ENCODE results near the gene TOB1. TPM values are rescaled to one million over a fixed set of nuclear protein-coding genes. Genes with fewer than 3 reads are reported as not detected.

The TOB1 gene
- total and polyA plus RNA-seq, 9 of the 15 experiments (the other 6 are each of a cell fraction or from before 2014, with no cell fraction given): 4.8 to 63.7 (median 13.2) TPM

DNA sequence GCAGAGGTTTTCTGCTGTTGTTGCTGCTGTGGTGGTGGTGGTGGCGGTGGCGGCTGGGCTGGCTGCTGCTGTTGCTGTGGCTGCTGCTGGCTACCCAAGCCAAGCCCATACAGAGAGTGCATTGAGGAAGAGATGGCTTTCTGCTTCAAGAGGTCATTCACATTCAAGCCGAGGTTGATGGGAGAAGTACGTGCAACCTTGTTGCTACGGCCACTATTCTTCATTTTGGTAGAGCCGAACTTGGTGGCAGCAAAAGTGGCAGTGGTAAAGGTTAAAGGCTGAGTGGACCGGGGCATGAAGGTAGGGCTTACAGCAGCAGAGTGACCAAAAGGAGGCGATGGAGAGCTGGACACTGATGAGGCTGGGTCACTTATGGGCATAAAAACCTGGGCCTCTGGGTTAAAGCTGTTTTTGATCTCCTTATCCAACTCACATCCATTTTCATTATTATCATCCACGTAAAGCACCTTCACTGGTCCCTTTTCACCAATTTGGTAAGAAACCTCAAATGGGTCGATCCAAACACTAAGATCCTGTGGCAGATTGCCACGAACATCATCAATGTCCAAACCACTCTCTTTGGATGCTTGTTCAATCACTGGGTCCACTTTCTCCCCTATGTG lies 2.8 kb downstream of the TOB1 start (continued):
- TF ChIP-seq, protein P1, sequence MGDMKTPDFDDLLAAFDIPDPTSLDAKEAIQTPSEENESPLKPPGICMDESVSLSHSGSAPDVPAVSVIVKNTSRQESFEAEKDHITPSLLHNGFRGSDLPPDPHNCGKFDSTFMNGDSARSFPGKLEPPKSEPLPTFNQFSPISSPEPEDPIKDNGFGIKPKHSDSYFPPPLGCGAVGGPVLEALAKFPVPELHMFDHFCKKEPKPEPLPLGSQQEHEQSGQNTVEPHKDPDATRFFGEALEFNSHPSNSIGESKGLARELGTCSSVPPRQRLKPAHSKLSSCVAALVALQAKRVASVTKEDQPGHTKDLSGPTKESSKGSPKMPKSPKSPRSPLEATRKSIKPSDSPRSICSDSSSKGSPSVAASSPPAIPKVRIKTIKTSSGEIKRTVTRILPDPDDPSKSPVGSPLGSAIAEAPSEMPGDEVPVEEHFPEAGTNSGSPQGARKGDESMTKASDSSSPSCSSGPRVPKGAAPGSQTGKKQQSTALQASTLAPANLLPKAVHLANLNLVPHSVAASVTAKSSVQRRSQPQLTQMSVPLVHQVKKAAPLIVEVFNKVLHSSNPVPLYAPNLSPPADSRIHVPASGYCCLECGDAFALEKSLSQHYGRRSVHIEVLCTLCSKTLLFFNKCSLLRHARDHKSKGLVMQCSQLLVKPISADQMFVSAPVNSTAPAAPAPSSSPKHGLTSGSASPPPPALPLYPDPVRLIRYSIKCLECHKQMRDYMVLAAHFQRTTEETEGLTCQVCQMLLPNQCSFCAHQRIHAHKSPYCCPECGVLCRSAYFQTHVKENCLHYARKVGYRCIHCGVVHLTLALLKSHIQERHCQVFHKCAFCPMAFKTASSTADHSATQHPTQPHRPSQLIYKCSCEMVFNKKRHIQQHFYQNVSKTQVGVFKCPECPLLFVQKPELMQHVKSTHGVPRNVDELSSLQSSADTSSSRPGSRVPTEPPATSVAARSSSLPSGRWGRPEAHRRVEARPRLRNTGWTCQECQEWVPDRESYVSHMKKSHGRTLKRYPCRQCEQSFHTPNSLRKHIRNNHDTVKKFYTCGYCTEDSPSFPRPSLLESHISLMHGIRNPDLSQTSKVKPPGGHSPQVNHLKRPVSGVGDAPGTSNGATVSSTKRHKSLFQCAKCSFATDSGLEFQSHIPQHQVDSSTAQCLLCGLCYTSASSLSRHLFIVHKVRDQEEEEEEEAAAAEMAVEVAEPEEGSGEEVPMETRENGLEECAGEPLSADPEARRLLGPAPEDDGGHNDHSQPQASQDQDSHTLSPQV (IDR thresholded peaks at IDR 0.05): 0 out of 2 replicates have a peak, but pooled peaks have one; percentile 20
- no peak for TF ChIP-seq TAF7 (tag; IDR thresholded peaks at IDR 0.05)
- TF ChIP-seq, protein P2, sequence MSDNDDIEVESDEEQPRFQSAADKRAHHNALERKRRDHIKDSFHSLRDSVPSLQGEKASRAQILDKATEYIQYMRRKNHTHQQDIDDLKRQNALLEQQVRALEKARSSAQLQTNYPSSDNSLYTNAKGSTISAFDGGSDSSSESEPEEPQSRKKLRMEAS (CRISPR knock-in tag; IDR thresholded peaks at IDR 0.05): no peak
- TF ChIP-seq, protein P3, sequence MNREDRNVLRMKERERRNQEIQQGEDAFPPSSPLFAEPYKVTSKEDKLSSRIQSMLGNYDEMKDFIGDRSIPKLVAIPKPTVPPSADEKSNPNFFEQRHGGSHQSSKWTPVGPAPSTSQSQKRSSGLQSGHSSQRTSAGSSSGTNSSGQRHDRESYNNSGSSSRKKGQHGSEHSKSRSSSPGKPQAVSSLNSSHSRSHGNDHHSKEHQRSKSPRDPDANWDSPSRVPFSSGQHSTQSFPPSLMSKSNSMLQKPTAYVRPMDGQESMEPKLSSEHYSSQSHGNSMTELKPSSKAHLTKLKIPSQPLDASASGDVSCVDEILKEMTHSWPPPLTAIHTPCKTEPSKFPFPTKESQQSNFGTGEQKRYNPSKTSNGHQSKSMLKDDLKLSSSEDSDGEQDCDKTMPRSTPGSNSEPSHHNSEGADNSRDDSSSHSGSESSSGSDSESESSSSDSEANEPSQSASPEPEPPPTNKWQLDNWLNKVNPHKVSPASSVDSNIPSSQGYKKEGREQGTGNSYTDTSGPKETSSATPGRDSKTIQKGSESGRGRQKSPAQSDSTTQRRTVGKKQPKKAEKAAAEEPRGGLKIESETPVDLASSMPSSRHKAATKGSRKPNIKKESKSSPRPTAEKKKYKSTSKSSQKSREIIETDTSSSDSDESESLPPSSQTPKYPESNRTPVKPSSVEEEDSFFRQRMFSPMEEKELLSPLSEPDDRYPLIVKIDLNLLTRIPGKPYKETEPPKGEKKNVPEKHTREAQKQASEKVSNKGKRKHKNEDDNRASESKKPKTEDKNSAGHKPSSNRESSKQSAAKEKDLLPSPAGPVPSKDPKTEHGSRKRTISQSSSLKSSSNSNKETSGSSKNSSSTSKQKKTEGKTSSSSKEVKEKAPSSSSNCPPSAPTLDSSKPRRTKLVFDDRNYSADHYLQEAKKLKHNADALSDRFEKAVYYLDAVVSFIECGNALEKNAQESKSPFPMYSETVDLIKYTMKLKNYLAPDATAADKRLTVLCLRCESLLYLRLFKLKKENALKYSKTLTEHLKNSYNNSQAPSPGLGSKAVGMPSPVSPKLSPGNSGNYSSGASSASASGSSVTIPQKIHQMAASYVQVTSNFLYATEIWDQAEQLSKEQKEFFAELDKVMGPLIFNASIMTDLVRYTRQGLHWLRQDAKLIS (CRISPR knock-in tag; IDR thresholded peaks at IDR 0.05): peak; percentile 53; the same call in 1 of the 2 replicates
- TF ChIP-seq STAG1 (CRISPR knock-in tag; IDR thresholded peaks at IDR 0.05; ENCODE audit: borderline replicate concordance): peak; percentile 32; the same call in 1 of the 2 replicates
- 0 out of 2 replicates have a peak, but pooled peaks have one; percentile 13 for TF ChIP-seq SMC3 (conservative IDR thresholded peaks at IDR 0.05; ENCODE audit: insufficient read depth, low read depth, low read length)
- no peak for TF ChIP-seq SMAD2 (IDR thresholded peaks at IDR 0.05; ENCODE audit: low read depth, low read length)
- TF ChIP-seq YY1 (IDR thresholded peaks at IDR 0.05; ENCODE audit: borderline replicate concordance in 1 of 3, control insufficient read depth in 1 of 3, extremely low read depth in 1 of 3, insufficient read depth in 3 of 3, insufficient read length in 1 of 3, insufficient replicate concordance in 2 of 3, low read depth in 1 of 3, low read length in 2 of 3): peak in 1 of 3 experiments; percentile 11

Data from K562 (cell line).